DND-41 (cell line): Measurements from ENCODE around the gene ANO6.

ENCODE experiments used
- EZH2 ChIP-seq: IDR thresholded peaks from 3 replicates; pipeline ENCODE4 v1.6.1; 2012; ENCODE audit warnings: borderline replicate concordance, low read depth, mild to moderate bottlenecking, moderate library complexity, low read length, inconsistent platforms; ENCODE audit not compliant: severe bottlenecking
- TF ChIP-seq, protein P1 (sequence below): IDR thresholded peaks from 2 replicates; pipeline ENCODE4 v1.5.1; 2012; ENCODE audit warnings: borderline replicate concordance, low read length, moderate library complexity, mild to moderate bottlenecking; ENCODE audit not compliant: poor library complexity, severe bottlenecking; ENCODE audit errors: extremely low read depth

- TF ChIP-seq, protein P1, sequence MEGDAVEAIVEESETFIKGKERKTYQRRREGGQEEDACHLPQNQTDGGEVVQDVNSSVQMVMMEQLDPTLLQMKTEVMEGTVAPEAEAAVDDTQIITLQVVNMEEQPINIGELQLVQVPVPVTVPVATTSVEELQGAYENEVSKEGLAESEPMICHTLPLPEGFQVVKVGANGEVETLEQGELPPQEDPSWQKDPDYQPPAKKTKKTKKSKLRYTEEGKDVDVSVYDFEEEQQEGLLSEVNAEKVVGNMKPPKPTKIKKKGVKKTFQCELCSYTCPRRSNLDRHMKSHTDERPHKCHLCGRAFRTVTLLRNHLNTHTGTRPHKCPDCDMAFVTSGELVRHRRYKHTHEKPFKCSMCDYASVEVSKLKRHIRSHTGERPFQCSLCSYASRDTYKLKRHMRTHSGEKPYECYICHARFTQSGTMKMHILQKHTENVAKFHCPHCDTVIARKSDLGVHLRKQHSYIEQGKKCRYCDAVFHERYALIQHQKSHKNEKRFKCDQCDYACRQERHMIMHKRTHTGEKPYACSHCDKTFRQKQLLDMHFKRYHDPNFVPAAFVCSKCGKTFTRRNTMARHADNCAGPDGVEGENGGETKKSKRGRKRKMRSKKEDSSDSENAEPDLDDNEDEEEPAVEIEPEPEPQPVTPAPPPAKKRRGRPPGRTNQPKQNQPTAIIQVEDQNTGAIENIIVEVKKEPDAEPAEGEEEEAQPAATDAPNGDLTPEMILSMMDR, result no peak
- no peak for TF ChIP-seq EZH2
Observed at GRCh38 chr12:45174595-45174994, 41.3 kb upstream of the ANO6 start.
